Nucleus accumbens (tissue), 56 donors: Measurements from ENCODE around the gene CCDC88A.
"Not testable (repeated sequence)": the region's sequence is repeated elsewhere in the genome, so short reads cannot be mapped to it uniquely, and the experiment has no call there.

Experiments used
- DNase-seq, 56 donors: peaks; one replicate each; lab custom pipeline; 2025; lab: John Stamatoyannopoulos, UW

Gene CCDC88A

GRCh38 chr2:55391615-55392242, 27.9 kb downstream of the CCDC88A start:
- no peak for DNase-seq

- no peak for DNase-seq
These were observed 28.5 kb downstream of the CCDC88A start for GRCh38 chr2:55391155-55391554.

GRCh38 chr2:55385516-55385915, 34.1 kb downstream of the CCDC88A start:
- not testable (repeated sequence) for DNase-seq

GRCh38 chr2:55384786-55385185, 34.9 kb downstream of the CCDC88A start:
- DNase-seq = no peak

GRCh38 chr2:55371376-55371775, 48.3 kb downstream of the CCDC88A start:
- DNase-seq = no peak

- no peak for DNase-seq
These were observed 49.4 kb downstream of the CCDC88A start for GRCh38 chr2:55370208-55370607.

- no peak for DNase-seq
These were observed 54.4 kb downstream of the CCDC88A start for GRCh38 chr2:55365303-55365702.

- DNase-seq = peak in 38 of 56 donors; percentile 0 to 69 (median 38)
These were observed 55.2 kb downstream of the CCDC88A start for GRCh38 chr2:55364189-55365055.

- no peak for DNase-seq
These were observed 56.0 kb downstream of the CCDC88A start for GRCh38 chr2:55363636-55364035.

GRCh38 chr2:55361465-55362189, 58.0 kb downstream of the CCDC88A start:
- no peak for DNase-seq

- DNase-seq = no peak
These were observed 61.2 kb downstream of the CCDC88A start for GRCh38 chr2:55358451-55358850.

- DNase-seq = no peak
These were observed 61.7 kb downstream of the CCDC88A start for GRCh38 chr2:55357927-55358326.

- no peak for DNase-seq
These were observed 62.5 kb downstream of the CCDC88A start for GRCh38 chr2:55357164-55357563.

GRCh38 chr2:55356136-55356535, 63.5 kb downstream of the CCDC88A start:
- DNase-seq = not testable (repeated sequence)

- no peak for DNase-seq
These were observed 64.2 kb downstream of the CCDC88A start for GRCh38 chr2:55355451-55355850.

- DNase-seq = no peak
These were observed 68.0 kb downstream of the CCDC88A start for GRCh38 chr2:55351672-55352071.

GRCh38 chr2:55345064-55345463, 74.6 kb downstream of the CCDC88A start:
- no peak for DNase-seq

GRCh38 chr2:55338268-55338667, 81.4 kb downstream of the CCDC88A start:
- DNase-seq = no peak

GRCh38 chr2:55334728-55335127, 84.9 kb downstream of the CCDC88A start:
- DNase-seq = no peak

- no peak for DNase-seq
These were observed 88.9 kb downstream of the CCDC88A start for GRCh38 chr2:55330541-55331297.
